ENCODE measurements around the gene INO80B. TPM values are rescaled to one million over a fixed set of nuclear protein-coding genes. Genes with fewer than 3 reads are reported as not detected.
A peak's percentile ranks its signal among the peaks of the same experiment; 100 is the strongest.

INO80B gene
- total and polyA plus RNA-seq, 9 of the 15 experiments (the other 6 are each of a cell fraction or from before 2014, with no cell fraction given): 0.41 to 22.6 (median 9.0) TPM

GRCh38 chr2:74481961-74482800 lies 27.3 kb downstream of the INO80B start (continued):
- no peak for TF ChIP-seq AFF1 (IDR thresholded peaks at IDR 0.05; ENCODE audit: low read depth in 1 of 2, partially characterized antibody in 2 of 2)
- TF ChIP-seq ZNF785 (CRISPR knock-in tag; IDR thresholded peaks at IDR 0.05): no peak
- no peak for TF ChIP-seq ATF7 (IDR thresholded peaks at IDR 0.05)
- TF ChIP-seq THAP12 (CRISPR knock-in tag; IDR thresholded peaks at IDR 0.05): peak; percentile 33; the same call in 1 of the 2 replicates
- no peak for TF ChIP-seq SMAD1 (IDR thresholded peaks at IDR 0.05; ENCODE audit: low read depth, low read length, partially characterized antibody)
- TF ChIP-seq DIDO1 (tag; IDR thresholded peaks at IDR 0.05; ENCODE audit: low read depth): no peak
- no peak for TF ChIP-seq E2F8 (IDR thresholded peaks at IDR 0.05; ENCODE audit: low read depth, partially characterized antibody)
- TF ChIP-seq VEZF1 (CRISPR knock-in tag; IDR thresholded peaks at IDR 0.05): no peak
- 0 out of 2 replicates have a peak, but pooled peaks have one; percentile 19 for TF ChIP-seq KDM2B (CRISPR knock-in tag; IDR thresholded peaks at IDR 0.05)
- TF ChIP-seq CXXC5 (CRISPR knock-in tag; IDR thresholded peaks at IDR 0.05): no peak; the same call in none of the 2 replicates
- TF ChIP-seq HDAC2 (IDR thresholded peaks at IDR 0.05): no peak
- TF ChIP-seq HMG20B (CRISPR knock-in tag; IDR thresholded peaks at IDR 0.05): no peak
- peak; percentile 35 for TF ChIP-seq HNRNPLL (IDR thresholded peaks at IDR 0.05; ENCODE audit: low read depth, low read length, poor library complexity, severe bottlenecking)

Data from K562 (cell line).